Hepatocyte (in vitro differentiated cells): ENCODE data around the gene ZSCAN2. TPM values are rescaled to one million over a fixed set of nuclear protein-coding genes. Genes with fewer than 3 reads are reported as not detected.
"Not testable (repeated sequence)": the region's sequence is repeated elsewhere in the genome, so short reads cannot be mapped to it uniquely, and the experiment has no call there.

ENCODE experiments used
- DNase-seq: peaks from one replicate; pipeline ENCODE4 v3.0.0-alpha.2; 2016; ENCODE audit warnings: low spot score
- H2AFZ ChIP-seq: fragments of 200-600 bp; sonication (generic); 2 replicates; pipeline ENCODE4 v1.6.0; 2016; ENCODE audit warnings: antibody characterized with exemption, mild to moderate bottlenecking
- H3K27ac ChIP-seq: fragments of 200-600 bp; sonication (generic); 2 replicates; pipeline ENCODE4 v1.5.1; 2016; ENCODE audit warnings: mild to moderate bottlenecking
- H3K27me3 ChIP-seq: fragments of 200-600 bp; sonication (generic); 2 replicates; pipeline ENCODE4 v1.6.1; 2016
- H3K36me3 ChIP-seq: fragments of 200-600 bp; sonication (generic); replicated peaks from 2 replicates; pipeline ENCODE4 v1.5.1; 2016; ENCODE audit warnings: low read depth; ENCODE audit not compliant: insufficient read depth
- H3K4me1 ChIP-seq: fragments of 200-600 bp; sonication (generic); 2 replicates; pipeline ENCODE4 v1.5.1; 2016; ENCODE audit warnings: mild to moderate bottlenecking, moderate library complexity; ENCODE audit not compliant: insufficient read depth
- H3K4me2 ChIP-seq: fragments of 200-600 bp; sonication (generic); 2 replicates; pipeline ENCODE4 v1.6.0; 2016
- H3K4me3 ChIP-seq: fragments of 200-600 bp; sonication (generic); 2 replicates; pipeline ENCODE4 v1.5.1; 2016; ENCODE audit warnings: mild to moderate bottlenecking
- H3K79me2 ChIP-seq: fragments of 200-600 bp; sonication (generic); 2 replicates; pipeline ENCODE4 v1.6.0; 2017; ENCODE audit warnings: mild to moderate bottlenecking
- H3K9me2 ChIP-seq: fragments of 200-600 bp; sonication (generic); replicated peaks from 2 replicates; pipeline ENCODE4 v1.6.0; 2017; ENCODE audit warnings: mild to moderate bottlenecking; ENCODE audit not compliant: insufficient read depth
- H3K9me3 ChIP-seq: fragments of 200-600 bp; sonication (generic); 2 replicates; pipeline ENCODE4 v1.5.1; 2016; ENCODE audit warnings: low read depth, mild to moderate bottlenecking
- H4K20me1 ChIP-seq: fragments of 200-600 bp; sonication (generic); 2 replicates; pipeline ENCODE4 v1.6.0; 2016; ENCODE audit warnings: mild to moderate bottlenecking; ENCODE audit not compliant: insufficient read depth, poor library complexity, severe bottlenecking
- CTCF ChIP-seq: fragments of 200-600 bp; sonication (generic); IDR thresholded peaks from 2 replicates; pipeline ENCODE4 v1.5.1; 2016; ENCODE audit warnings: antibody characterized with exemption, mild to moderate bottlenecking; ENCODE audit not compliant: poor library complexity
- EZH2 ChIP-seq: fragments of 200-600 bp; sonication (generic); IDR thresholded peaks from 2 replicates; pipeline ENCODE4 v1.6.1; 2016; ENCODE audit warnings: antibody characterized with exemption, mild to moderate bottlenecking, borderline replicate concordance
- EZH2phosphoT487 ChIP-seq: fragments of 200-600 bp; sonication (generic); IDR thresholded peaks from one replicate; pipeline ENCODE4 v1.6.1; 2018; ENCODE audit warnings: antibody characterized with exemption, mild to moderate bottlenecking, low read depth, moderate library complexity; ENCODE audit not compliant: unreplicated experiment, severe bottlenecking
- WGBS: methylation state at CpG from one replicate; pipeline ENCODE4 v1.1.6; 2016; ENCODE audit warnings: low lambda C conversion rate; ENCODE audit errors: missing lambda C conversion rate; 5-methylcytosine and 5-hydroxymethylcytosine counted together
- polyA plus RNA-seq: library from polyadenylated mRNA; unstranded; fragments of >200 nt; fragmentation: Nextera tagmentation; extraction: Ambion mirVana; gene quantifications from 2 replicates; pipeline ENCODE4 v1.2.1, GENCODE V29; 2016
- total RNA-seq: library from RNA; depleted of rRNA; stranded (reverse); fragments of >200 nt; gene quantifications from 2 replicates; pipeline ENCODE4 v1.2.3, GENCODE V29; 2014

The ZSCAN2 gene
- total and polyA plus RNA-seq, 2 experiments from 2014 or later, result 11.2 to 21.8 TPM

GRCh38 chr15:84582583-84583157, 18.1 kb upstream of the ZSCAN2 start:
- 82% methylated on average over 2 of the region's 2 CpGs for WGBS
- no peak overlapping the region for H3K4me3 ChIP-seq
- H2AFZ ChIP-seq, result no peak overlapping the region
- no peaks in the 10 kb centered on the region for H3K79me2 ChIP-seq
- no peak overlapping the region for H3K27ac ChIP-seq
- no peaks in the 10 kb centered on the region for H3K9me2 ChIP-seq
- H4K20me1 ChIP-seq, result no peaks in the 10 kb centered on the region
- no peaks in the 10 kb centered on the region for H3K9me3 ChIP-seq
- peaks cover 21% of the 10 kb centered on the region for H3K4me1 ChIP-seq
- H3K27me3 ChIP-seq, result no peaks in the 10 kb centered on the region
- no peak for TF ChIP-seq EZH2
- TF ChIP-seq CTCF, result no peak
- TF ChIP-seq EZH2phosphoT487, result no peak
- H3K4me2 ChIP-seq, result no peak overlapping the region
- no peak for DNase-seq
- H3K36me3 ChIP-seq, result no peaks in the 10 kb centered on the region

- 88% methylated on average over 4 of the region's 4 CpGs for WGBS
- not testable (repeated sequence) for H3K4me3 ChIP-seq, H3K9me3 ChIP-seq, H3K9me2 ChIP-seq, H3K27ac ChIP-seq, H3K36me3 ChIP-seq, H3K4me2 ChIP-seq, H4K20me1 ChIP-seq, H2AFZ ChIP-seq, H3K79me2 ChIP-seq, DNase-seq, H3K27me3 ChIP-seq
- H3K4me1 ChIP-seq, result peaks cover 13% of the 10 kb centered on the region
These were observed 16.9 kb upstream of the ZSCAN2 start for GRCh38 chr15:84583921-84584320.

GRCh38 chr15:84586696-84587095, 14.1 kb upstream of the ZSCAN2 start:
- Histone ChIP-seq H3K36me3 (no peaks in the 10 kb centered on the region), H3K9me3 (no peaks in the 10 kb centered on the region), H3K4me1 (no peaks in the 10 kb centered on the region), H3K9me2 (no peaks in the 10 kb centered on the region), H3K27me3 (no peaks in the 10 kb centered on the region), H3K79me2 (no peaks in the 10 kb centered on the region), H2AFZ (no peak overlapping the region), H3K4me3 (no peak overlapping the region), H3K4me2 (no peak overlapping the region), H3K27ac (no peak overlapping the region), H4K20me1 (no peaks in the 10 kb centered on the region)
- no peak for TF ChIP-seq CTCF
- DNase-seq, result no peak
- WGBS, result 66% methylated on average over 6 of the region's 6 CpGs

GRCh38 chr15:84588053-84588874, 12.5 kb upstream of the ZSCAN2 start:
- Histone ChIP-seq H3K79me2 (no peaks in the 10 kb centered on the region), H4K20me1 (no peaks in the 10 kb centered on the region), H3K9me3 (no peaks in the 10 kb centered on the region), H3K27ac (no peak overlapping the region), H3K36me3 (no peaks in the 10 kb centered on the region), H3K4me2 (peak overlapping the region; percentile 75), H2AFZ (peak overlapping the region; percentile 58), H3K9me2 (no peaks in the 10 kb centered on the region), H3K4me1 (no peaks in the 10 kb centered on the region), H3K27me3 (no peaks in the 10 kb centered on the region), H3K4me3 (no peak overlapping the region)
- TF ChIP-seq CTCF (peak; percentile 92), EZH2 (no peak)
- WGBS, result 32% methylated on average over 24 of the region's 26 CpGs
- DNase-seq, result peak; percentile 95
